Stomach (tissue), 19 donors: ENCODE data around the gene PLIN3. TPM values are rescaled to one million over a fixed set of nuclear protein-coding genes. Genes with fewer than 3 reads are reported as not detected.

Source experiments
- DNase-seq, 2 donors: peaks; one replicate each; pipeline versions ENCODE4 v3.0.0 to v3.0.0-alpha.2; 2013 to 2019
- H3K27ac ChIP-seq, 5 donors: fragments of 200-600 bp in 4 of 5; sonication (generic) in 4 of 5; one replicate each; pipeline ENCODE4 v1.5.1; 2013 to 2019; ENCODE audit warnings: mild to moderate bottlenecking in 1 of 5, moderate library complexity in 1 of 5
- H3K27me3 ChIP-seq, 3 donors: fragments of 200-600 bp; sonication (generic); one replicate each; pipeline ENCODE4 v1.5.1; 2017 to 2019; ENCODE audit warnings: mixed run types in 1 of 3
- H3K36me3 ChIP-seq, 4 donors: fragments of 200-600 bp; sonication (generic); 1 replicate in 3 of 4; 2 replicates in 1 of 4; pipeline ENCODE4 v1.5.1; 2016 to 2019
- H3K4me1 ChIP-seq, 4 donors: fragments of 200-600 bp; sonication (generic); one replicate each; pipeline ENCODE4 v1.5.1; 2016 to 2019
- H3K4me3 ChIP-seq, 4 donors: fragments of 200-600 bp; sonication (generic) in 3 of 4; one replicate each; pipeline ENCODE4 v1.5.1; 2016 to 2019; ENCODE audit warnings: mild to moderate bottlenecking in 1 of 4
- H3K9me3 ChIP-seq, 4 donors: fragments of 200-600 bp; sonication (generic); one replicate each; pipeline ENCODE4 v1.5.1; 2016 to 2019
- EP300 ChIP-seq: sonication (generic); formaldehyde crosslinking; IDR thresholded peaks from one replicate; pipeline ENCODE4 v1.6.1; 2017; ENCODE audit warnings: antibody characterized with exemption
- POLR2A ChIP-seq, 4 donors: fragments of 450-650 bp; IDR thresholded peaks; one replicate each; pipeline ENCODE4 v1.6.1; 2016; ENCODE audit warnings: antibody characterized with exemption in 4 of 4, control low read depth in 2 of 4, mild to moderate bottlenecking in 1 of 4, moderate library complexity in 1 of 4
- POLR2AphosphoS5 ChIP-seq, 3 donors: sonication (generic); formaldehyde crosslinking; IDR thresholded peaks; one replicate each; pipeline ENCODE4 v1.6.1; 2016; ENCODE audit warnings: antibody characterized with exemption in 3 of 3
- WGBS, 5 donors: extraction: QIAGEN DNeasy Blood & Tissue Kit in 3 of 5; methylation state at CpG; one replicate each; pipeline versions ENCODE4 v1.1.5 to v1.1.7; 2013 to 2018; 5-methylcytosine and 5-hydroxymethylcytosine counted together
- intact Hi-C: fragments of 100-400 bp; cut with DNase I; formaldehyde crosslinking; loops from one replicate; pipeline ENCODE4 v1.15.1; 2023; ENCODE audit warnings: low total_unique reads
- long read RNA-seq, 10 donors: transcript quantifications; one replicate each; lab custom pipeline, GENCODE V29; 2026
- polyA plus RNA-seq, 3 donors: library from polyadenylated mRNA; stranded (reverse); fragments of 200-250 nt; gene quantifications; one replicate each; pipeline ENCODE4 v1.2.3, GENCODE V29; 2013
- total RNA-seq, 5 donors: library from RNA; depleted of rRNA; stranded (reverse); fragments of >200 nt; gene quantifications; one replicate each; pipeline versions ENCODE4 v1.1.0 to v1.2.3, GENCODE V29; 2014 to 2016
- TF ChIP-seq, protein P1 (sequence below), 7 experiments: fragments of 450-650 bp in 4 of 7; fragments of 200-600 bp in 3 of 7; sonication (generic) in 3 of 7; IDR thresholded peaks; one replicate each; pipeline ENCODE4 v1.5.1; 2016 to 2019; ENCODE audit warnings: antibody characterized with exemption in 7 of 7, control low read depth in 2 of 7, mild to moderate bottlenecking in 1 of 7
- donor health status: healthy with polysubstance abuse.
- donor health status: Bipolar disorder and iron deficiency.
- donor health status: healthy.

Gene PLIN3, protein sequence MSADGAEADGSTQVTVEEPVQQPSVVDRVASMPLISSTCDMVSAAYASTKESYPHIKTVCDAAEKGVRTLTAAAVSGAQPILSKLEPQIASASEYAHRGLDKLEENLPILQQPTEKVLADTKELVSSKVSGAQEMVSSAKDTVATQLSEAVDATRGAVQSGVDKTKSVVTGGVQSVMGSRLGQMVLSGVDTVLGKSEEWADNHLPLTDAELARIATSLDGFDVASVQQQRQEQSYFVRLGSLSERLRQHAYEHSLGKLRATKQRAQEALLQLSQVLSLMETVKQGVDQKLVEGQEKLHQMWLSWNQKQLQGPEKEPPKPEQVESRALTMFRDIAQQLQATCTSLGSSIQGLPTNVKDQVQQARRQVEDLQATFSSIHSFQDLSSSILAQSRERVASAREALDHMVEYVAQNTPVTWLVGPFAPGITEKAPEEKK
- total RNA-seq (10 to 100 TPM in 4 of 5 donors, 1 to 10 TPM in 1; 8.9 to 42.6 (median 16.3) TPM), polyA plus RNA-seq (10 to 100 TPM; 39.2 to 55.3 (median 44.0) TPM)
- long read RNA-seq, donor 1, transcript PLIN3-201 (8 exons, 2,333 nt), result major isoform, 13 of 37 reads
- long read RNA-seq, donor 1, partial matches to known transcripts, result 24 of 37 reads
- long read RNA-seq, donor 1, other reads (novel, unspliced or antisense), result 0 of 37 reads
- long read RNA-seq, donor 2, transcript PLIN3-201 (8 exons, 2,333 nt), result major isoform, 16 of 46 reads
- long read RNA-seq, donor 2, partial matches to known transcripts, result 29 of 46 reads
- long read RNA-seq, donor 2, other reads (novel, unspliced or antisense), result 0 of 46 reads
- long read RNA-seq, donor 3, transcript PLIN3-201 (8 exons, 2,333 nt), result major isoform, 12 of 17 reads
- long read RNA-seq, donor 3, partial matches to known transcripts, result 5 of 17 reads
- long read RNA-seq, donor 3, other reads (novel, unspliced or antisense), result 0 of 17 reads
- long read RNA-seq, donor 4, result 0 reads
- long read RNA-seq, donor 5, transcript PLIN3-201 (8 exons, 2,333 nt), result major isoform, 28 of 35 reads
- long read RNA-seq, donor 5, partial matches to known transcripts, result 7 of 35 reads
- long read RNA-seq, donor 5, other reads (novel, unspliced or antisense), result 0 of 35 reads
- long read RNA-seq, donor 6, transcript PLIN3-201 (8 exons, 2,333 nt), result major isoform, 57 of 122 reads
- long read RNA-seq, donor 6, partial matches to known transcripts, result 63 of 122 reads
- long read RNA-seq, donor 6, other reads (novel, unspliced or antisense), result 0 of 122 reads
- long read RNA-seq, donor 7, transcript PLIN3-201 (8 exons, 2,333 nt), result major isoform, 20 of 21 reads
- long read RNA-seq, donor 7, partial matches to known transcripts, result 0 of 21 reads
- long read RNA-seq, donor 7, other reads (novel, unspliced or antisense), result 0 of 21 reads
- long read RNA-seq, donor 8, transcript PLIN3-201 (8 exons, 2,333 nt), result major isoform, 22 of 31 reads
- long read RNA-seq, donor 8, partial matches to known transcripts, result 6 of 31 reads
- long read RNA-seq, donor 8, other reads (novel, unspliced or antisense), result 0 of 31 reads
- long read RNA-seq, donor 9, transcript PLIN3-201 (8 exons, 2,333 nt), result major isoform, 15 of 15 reads
- long read RNA-seq, donor 9, partial matches to known transcripts, result 0 of 15 reads
- long read RNA-seq, donor 9, other reads (novel, unspliced or antisense), result 0 of 15 reads
- long read RNA-seq, donor 10, partial matches to known transcripts, result 0 of 2 reads
- long read RNA-seq, donor 10, other reads (novel, unspliced or antisense), result 0 of 2 reads

DNA sequence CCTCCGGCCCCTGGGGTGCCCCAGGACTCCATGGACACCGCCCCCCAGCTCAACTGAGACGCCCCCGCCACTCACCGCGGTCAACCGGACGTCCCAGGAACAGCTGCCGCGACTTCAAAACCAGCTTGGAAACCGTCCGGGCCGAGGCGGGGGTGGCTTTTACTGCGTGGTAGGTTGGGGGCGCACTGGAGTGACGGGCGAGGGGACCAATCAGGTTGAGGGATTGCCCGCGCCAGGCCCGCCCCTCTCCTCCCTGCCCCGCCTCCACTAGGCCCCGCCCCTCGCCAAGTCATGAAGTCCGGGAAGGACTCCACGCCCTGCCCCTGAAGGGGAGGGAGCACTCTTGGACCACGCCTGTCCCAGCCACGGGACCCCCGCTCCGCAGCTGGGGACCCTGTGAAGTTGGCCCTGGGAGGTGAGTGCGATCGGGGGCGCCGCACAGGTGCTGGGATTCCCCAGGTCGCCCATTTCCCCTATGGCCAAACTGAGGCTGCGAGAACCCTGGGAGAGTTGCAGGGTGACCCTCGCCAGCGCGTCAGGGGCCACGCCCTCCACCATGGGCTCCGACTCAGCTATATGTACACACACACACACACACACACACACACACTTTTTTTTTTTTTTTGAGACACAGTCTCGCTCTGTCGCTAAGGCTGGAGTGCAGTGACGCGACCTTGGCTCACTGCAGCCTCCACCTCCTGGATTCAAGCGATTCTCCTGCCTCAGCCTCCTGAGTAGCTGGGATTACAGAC, at the start of gene PLIN3:
Gene PLIN3, minus strand, starts transcription at position 134 of the 752 bp plus-strand sequence. CDS start 6,273 bp downstream, outside the sequence.
- H3K36me3 ChIP-seq, result peaks cover 0 to 4% (median 1%) of the 10 kb centered on the region in 4 donors
- H3K4me1 ChIP-seq, result peaks cover 6 to 45% (median 17%) of the 10 kb centered on the region in 4 donors
- intact Hi-C loops, result no loop called here

DNA sequence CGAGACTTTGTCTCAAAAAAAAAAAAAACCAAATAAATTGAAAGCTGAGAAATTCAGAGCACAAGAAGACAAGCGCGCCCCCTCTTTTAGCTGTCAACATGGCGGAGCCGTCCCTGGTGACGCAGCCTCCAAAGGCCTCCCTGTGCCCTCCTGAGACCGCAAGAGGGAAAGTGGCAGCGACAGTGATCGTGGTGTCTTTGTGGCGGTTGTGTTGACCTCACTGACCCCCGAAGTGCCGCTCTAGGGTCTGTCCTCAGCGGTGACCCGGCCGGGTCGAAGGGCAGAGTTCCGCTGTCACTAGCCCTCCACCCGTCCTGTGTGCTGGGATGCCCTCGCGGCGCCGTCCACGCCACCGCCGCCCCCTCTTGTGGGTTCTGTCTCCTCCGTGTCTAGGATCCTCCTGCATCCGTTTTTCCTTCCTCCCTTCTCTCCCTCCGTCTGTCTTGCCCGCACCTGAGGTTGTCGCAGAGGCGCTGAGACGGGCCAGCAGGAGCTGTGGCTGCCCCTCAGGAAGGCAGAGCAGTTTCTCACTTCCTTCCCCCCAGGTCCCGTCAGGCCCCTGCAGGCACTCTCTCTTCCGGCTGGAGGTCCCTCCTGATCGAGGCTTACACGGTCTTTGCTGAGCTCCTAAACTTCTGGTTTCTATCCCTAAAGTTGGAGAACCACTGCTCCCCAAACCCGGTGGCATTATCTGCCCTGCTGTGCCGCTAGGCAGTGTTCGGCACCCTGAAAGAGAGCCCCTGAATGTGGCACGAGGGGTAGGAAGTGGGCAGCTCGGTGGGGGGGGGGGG, 49.0 kb upstream of the PLIN3 start:
- Histone ChIP-seq H3K36me3 (no peaks in the 10 kb centered on the region), H3K4me3 (peak overlapping the region; percentile 8 to 38 (median 36)), H3K4me1 (peaks cover 2 to 36% (median 15%) of the 10 kb centered on the region in 4 donors), H3K9me3 (no peaks in the 10 kb centered on the region), H3K27me3 (no peaks in the 10 kb centered on the region), H3K27ac (peak overlapping the region; percentile 16 to 80 (median 34))
- TF ChIP-seq EP300 (no peak), POLR2AphosphoS5 (IDR thresholded peaks at IDR 0.05) (no peak), POLR2A (IDR thresholded peaks at IDR 0.05) (no peak)
- TF ChIP-seq, protein P1, sequence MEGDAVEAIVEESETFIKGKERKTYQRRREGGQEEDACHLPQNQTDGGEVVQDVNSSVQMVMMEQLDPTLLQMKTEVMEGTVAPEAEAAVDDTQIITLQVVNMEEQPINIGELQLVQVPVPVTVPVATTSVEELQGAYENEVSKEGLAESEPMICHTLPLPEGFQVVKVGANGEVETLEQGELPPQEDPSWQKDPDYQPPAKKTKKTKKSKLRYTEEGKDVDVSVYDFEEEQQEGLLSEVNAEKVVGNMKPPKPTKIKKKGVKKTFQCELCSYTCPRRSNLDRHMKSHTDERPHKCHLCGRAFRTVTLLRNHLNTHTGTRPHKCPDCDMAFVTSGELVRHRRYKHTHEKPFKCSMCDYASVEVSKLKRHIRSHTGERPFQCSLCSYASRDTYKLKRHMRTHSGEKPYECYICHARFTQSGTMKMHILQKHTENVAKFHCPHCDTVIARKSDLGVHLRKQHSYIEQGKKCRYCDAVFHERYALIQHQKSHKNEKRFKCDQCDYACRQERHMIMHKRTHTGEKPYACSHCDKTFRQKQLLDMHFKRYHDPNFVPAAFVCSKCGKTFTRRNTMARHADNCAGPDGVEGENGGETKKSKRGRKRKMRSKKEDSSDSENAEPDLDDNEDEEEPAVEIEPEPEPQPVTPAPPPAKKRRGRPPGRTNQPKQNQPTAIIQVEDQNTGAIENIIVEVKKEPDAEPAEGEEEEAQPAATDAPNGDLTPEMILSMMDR (IDR thresholded peaks at IDR 0.05), result no peak
- peak in 1 of 2 donors; percentile 31 for DNase-seq
- 67 to 80% (median 78%) methylated on average over 36 to 41 of the region's 41 CpGs for WGBS, 5 donors
- intact Hi-C loops, result no loop called here

More for the DNA sequence above, at the start of gene PLIN3:
- Histone ChIP-seq H3K4me3 (peak within 1 kb of the TSS; percentile 66 to 80 (median 72)), H3K27ac (peak within 1 kb of the TSS; percentile 70 to 91 (median 90)), H3K27me3 (no peaks in the 10 kb centered on the region), H3K9me3 (no peaks in the 10 kb centered on the region)
- TF ChIP-seq EP300, result no peak
- TF ChIP-seq, protein P1 (IDR thresholded peaks at IDR 0.05), result peak in 1 of 7 experiments; percentile 15
- no peak for TF ChIP-seq POLR2A (IDR thresholded peaks at IDR 0.05)
- TF ChIP-seq POLR2AphosphoS5 (IDR thresholded peaks at IDR 0.05), result peak in 2 of 3 donors; percentile 54 to 69
- WGBS, 5 donors, result 2 to 7% (median 2%) methylated on average over 21 to 46 of the region's 46 CpGs
- peak; percentile 98 for DNase-seq
